Endometrial microvascular endothelial cells (primary cell): ENCODE measurements around the gene SFTPB. TPM values are rescaled to one million over a fixed set of nuclear protein-coding genes. Genes with fewer than 3 reads are reported as not detected.
"Not testable (repeated sequence)": the region's sequence is repeated elsewhere in the genome, so short reads cannot be mapped to it uniquely, and the experiment has no call there.

Experiments
- in situ Hi-C: cut with HindIII; loops from 2 replicates; pipeline ENCODE4 v1.10.0; 2017; ENCODE audit warnings: low sequenced_read_pairs, low pct_unique_long_range_greater_than_20kb; ENCODE audit errors: inconsistent ontology term
- total RNA-seq: library from RNA; depleted of rRNA; stranded (reverse); fragments of >200 nt; gene quantifications from one replicate; pipeline ENCODE4 v1.2.3, GENCODE V29; 2015; ENCODE audit errors: inconsistent ontology term

Gene SFTPB
- total RNA-seq, 1 donor from 2014 or later = not detected

DNA sequence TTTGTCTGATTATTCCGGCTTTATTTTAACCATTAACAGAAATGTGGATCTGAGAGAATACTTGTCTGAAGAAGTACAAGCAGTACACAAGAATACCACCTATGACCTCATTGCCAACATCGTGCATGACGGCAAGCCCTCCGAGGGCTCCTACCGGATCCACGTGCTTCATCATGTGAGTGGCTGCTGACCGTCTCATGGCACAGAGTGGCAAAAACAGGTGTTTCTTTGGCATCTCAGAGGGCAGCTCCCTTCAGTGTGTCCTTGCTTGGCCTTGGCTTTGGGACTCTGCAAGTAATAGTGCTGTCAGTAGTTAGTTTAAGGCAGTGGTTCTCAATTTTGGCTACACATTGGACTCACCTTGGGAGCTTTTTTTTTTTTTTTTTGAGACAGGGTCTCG, 23.1 kb downstream of the SFTPB start:
- in situ Hi-C loops = no loop called here

DNA sequence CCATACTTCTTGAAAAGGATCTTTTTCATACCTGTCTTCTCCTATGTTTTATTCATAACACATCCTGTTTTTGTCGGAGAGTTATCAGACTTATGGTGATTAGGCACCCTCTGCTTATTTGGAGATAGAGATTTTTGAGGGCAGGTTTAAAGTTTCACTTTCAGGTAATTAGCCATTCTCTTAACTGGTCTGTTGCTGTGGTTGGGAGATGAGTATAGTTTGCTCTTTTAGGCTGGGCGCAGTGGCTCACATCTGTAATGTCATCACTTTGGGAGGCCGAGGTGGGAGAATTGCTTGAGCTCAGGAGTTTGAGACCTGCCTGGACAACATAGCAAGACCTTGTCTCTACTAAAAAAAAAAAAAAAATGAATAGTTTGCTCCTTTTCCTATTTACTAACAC, 25.3 kb downstream of the SFTPB start:
- in situ Hi-C loops = no loop called here

DNA sequence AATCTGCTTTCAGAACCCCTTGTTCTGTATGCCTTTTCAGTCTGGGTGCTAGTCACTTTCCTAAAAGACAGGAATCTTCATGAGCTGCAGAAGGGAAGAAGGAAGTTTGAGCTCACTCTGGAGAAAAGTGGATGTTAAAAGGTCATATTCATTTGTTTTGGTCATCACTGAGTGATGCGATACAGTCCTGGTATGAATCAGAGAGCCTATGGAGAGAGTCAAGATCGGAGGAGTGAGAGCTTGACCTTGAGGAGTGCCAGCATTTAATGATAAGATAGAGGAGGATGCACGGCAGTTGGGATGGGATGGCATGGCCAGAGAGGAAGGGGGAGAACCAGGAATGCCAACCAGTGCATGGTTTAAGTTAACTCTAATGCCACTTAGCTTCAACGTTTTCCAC, 32.4 kb downstream of the SFTPB start:
- in situ Hi-C loops = no loop called here

DNA sequence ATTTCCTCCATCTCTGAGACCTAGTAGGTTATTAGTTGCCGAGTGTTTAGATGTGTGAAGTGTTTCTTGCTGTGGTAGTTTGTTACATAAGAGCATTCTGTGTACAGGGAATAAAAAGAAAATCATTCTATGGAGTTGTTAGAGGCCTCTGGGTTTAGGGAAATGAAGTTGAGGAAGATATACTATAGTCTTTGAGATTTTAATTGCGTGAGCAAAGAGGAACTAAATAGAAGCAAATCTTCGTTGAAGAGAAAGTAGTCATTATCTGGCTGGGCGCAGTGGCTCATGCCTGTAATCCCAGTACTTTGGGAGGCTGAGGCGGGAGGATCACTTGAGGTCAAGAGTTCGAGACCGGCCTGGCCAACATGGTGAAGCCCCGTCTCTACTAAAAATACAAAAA, 33.0 kb downstream of the SFTPB start:
- in situ Hi-C loops = no loop called here

DNA sequence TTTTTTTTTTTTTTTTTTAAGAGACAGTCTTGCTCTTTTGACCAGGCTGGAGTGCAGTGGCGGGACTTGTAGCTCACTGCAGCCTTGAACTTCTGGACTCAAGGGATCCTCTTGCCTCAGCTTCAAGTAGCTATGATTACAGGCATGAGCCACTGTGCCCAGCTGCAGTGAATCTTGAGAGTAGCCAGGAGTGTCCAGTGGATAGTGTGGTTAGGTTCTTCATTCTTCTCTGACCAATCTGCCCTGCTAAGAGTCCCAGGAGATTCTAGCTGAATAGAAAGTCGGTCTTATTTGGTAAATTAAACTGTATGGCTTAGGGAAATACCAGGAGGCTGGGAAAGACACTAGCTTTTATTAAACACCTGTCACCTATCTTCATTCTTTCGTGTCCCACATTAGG, 36.7 kb downstream of the SFTPB start:
- in situ Hi-C loops = no loop called here

DNA sequence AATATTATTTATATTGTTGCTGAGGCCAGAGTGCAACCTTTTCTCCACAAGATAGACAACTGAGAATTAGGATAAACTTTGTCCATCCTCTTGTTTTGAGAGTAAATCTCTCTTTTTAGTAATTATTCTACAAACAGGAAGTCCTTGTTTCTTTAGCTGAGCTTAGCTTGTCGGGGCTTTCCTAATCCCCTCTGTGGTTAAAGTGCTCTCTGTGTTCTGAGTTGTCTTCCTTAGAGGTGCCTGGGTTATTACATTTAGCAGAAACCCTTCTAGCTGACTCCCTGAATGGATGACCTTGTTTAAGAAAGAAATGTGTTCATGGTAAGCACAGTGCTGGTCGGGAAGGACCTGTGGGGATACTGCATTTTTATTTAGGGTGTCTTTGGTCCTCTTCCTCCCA, 39.3 kb downstream of the SFTPB start:
- in situ Hi-C loops = no loop called here

DNA sequence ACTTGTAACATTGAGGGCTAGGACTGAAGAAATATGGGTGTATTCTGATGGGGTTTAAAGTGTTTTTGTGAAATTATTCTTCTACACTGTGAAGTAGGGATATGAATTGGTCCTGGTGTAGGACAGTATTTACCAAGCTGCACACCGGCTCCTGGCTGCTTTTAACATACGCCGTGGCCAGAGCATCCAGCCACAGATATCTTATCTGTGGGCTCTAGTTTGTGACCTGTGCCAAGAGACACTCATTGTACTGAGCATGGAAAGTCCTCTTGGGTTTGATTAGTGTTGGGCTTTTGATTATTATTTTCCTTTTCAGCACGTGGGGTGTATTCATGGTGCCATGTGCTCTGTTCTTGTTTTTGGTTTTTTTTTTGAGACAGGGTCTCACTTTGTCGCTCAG, 44.0 kb downstream of the SFTPB start:
- in situ Hi-C loops = no loop called here

DNA sequence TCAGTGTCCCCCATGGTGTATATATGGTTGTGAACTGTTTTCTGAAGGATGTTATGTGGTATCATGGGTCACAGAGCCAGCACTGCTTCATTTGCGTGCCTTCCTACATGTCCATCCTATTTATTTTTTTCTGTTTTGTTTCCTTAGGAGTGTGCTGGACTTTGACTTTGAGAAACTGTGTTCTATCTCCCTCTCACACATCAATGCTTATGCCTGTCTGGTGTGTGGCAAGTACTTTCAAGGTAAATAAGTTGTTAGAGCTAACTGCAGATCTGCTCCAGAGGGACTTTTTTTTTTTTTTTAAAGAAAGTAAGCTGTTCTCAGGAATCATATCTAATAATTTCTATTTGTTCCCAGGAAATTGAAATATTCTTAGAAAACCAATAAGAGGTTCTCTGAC, 46.7 kb downstream of the SFTPB start:
- in situ Hi-C loops = no loop called here

DNA sequence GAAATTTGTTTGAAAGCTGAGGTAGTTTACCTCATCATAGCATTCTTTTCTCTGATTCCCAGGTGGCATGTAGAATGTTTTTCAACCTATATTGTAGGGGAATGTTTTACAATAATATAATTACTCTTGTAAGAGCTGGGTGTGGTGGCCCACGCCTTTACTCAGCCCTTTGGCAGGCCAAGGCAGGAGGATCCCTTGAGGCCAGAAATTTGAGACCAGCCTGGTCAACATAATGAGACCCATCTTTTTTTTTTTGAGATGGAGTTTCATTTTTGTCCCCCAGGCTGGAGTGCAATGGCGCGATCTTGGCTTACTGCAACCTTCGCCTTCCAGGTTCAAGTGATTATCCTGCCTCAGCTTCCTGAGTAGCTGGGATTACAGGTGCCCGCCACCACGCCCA, 48.4 kb downstream of the SFTPB start:
- in situ Hi-C loops = no loop called here

DNA sequence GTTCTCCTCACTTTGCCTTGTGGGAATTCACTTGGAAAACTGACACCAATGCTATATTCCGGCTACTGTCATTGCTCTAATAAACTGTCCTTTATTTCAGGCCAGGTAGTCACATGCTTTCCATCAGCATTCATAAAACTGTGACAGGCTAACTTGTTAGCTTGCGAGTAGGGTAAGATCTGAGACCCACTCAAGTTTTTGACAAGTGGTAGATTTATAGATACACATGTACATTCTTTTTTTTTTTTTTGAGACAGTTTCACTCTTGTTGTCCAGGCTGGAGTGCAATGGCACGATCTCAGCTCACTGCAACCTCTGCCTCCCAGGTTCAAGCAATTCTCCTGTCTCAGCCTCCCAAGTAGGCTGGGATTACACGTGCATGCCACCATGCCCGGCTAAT, 50.3 kb downstream of the SFTPB start:
- in situ Hi-C loops = not testable (repeated sequence)

DNA sequence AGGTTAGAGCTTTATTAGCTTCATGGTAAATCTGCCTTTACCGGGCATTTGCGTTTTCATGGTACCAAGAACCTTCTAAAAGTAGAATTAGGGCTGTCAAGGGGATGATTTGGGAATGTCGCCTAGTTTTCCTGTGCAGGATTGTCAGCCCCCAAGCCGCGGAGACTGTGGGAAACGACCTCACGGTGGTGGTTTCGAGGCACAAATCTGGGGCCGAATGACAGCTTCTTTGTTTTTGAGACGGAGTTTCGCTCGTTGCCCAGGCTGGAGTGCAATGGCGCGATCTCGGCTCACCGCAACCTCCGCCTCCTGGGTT, 52.6 kb downstream of the SFTPB start:
- in situ Hi-C loops = no loop called here

DNA sequence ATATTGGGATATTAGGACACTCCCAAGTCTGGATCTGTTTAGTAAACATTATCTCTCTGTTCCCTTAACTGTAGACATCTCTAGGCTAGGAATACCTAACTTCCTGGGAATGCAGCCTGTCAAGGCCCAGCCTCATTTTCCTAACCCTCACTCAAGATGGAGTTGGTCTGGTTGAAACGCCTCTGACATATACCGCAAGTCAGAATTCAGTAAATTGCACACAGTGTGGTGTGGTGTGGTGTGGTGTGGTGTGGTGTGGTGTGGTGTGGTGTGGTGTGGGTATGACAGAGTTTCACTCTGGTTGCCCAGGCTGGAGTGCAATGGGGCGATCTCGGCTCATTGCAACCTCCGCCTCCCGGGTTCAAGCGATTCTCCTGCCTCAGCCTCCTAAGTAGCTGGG, 53.2 kb downstream of the SFTPB start:
- in situ Hi-C loops = not testable (repeated sequence)

DNA sequence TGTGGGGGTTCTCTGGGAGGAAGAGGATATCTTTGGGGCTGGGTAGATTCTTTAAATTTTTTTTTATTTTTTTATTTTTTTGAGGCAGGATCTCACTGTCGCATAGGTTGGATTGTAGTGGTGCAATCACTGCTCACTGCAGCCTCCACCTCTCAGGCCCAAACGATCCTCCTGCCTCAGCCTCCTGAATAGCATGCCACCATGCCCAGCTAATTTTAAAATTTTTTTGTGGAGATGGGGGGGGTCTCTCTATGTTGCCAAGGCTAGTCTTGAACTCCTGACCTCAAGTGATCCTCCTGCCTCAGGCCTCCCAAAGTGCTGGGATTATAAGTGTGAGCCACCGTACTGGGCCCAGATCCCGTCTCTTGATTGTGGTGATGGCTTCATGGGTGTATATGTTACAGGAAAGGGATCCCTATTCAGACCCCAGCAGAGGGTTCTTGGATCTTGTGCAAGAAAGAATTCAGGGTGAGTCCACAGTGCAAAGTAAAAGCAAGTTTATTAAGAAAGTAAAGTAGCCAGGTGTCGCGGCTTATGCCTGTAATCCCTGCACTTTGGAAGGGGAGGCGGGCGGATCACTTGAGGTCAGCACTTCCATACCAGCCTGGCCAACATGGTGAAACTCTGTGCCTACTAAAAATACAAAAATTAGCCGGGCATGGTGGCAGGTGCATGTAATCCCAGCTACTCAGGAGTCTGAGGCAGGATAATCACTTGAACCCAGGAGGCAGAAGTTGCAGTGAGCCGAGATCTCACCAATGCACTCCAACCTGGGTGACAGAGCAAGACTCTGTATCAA, 54.1 kb downstream of the SFTPB start:
- in situ Hi-C loops = no loop called here

DNA sequence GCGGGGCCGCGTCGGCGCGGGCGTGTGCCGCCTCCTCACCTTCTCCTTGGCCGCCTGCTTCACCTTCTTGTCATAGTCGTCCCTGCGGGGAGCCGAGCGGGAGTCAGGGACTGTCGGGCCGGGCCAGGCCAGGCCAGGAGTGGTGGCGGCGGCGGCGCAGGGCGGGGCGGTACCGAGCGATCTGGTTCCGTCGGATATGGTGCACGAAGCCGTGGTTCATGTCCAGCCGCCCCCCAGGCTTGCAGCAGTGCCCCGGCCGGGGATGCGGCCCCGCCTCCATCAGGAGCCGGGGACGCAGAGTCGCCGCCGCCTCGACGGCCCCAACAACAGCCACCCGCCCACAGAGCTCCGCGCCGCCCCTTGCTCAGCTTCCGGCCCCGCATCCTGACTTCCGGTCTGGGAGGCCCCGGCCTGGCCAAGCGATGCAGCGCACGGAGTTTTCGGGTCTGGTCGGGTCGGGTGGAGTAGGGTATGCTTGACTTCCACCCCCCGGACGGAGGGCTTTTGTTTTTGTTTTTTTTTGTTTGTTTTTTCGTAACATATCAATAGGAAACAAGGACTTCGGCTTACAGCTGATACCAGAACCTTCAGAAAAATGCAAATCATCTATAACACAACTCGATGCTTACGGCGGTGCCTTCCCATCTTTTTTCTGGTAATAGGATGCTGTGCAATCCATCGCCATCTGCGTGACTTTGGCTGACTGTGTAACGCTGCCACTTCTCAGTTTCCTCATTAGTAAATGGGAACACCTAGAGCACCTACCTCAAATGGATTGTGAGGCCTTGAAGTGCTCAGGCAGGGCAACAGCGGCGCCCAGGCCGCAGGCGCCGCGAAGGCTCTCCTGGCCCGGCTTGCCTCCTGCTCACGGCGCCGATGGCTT, 56.1 kb downstream of the SFTPB start, which contains the start of gene C2orf68:
C2orf68 (minus strand) TSS at position 362 of the 883 bp plus-strand sequence; CDS start at position 280, 82 bp downstream.
- in situ Hi-C loops = no loop called here

DNA sequence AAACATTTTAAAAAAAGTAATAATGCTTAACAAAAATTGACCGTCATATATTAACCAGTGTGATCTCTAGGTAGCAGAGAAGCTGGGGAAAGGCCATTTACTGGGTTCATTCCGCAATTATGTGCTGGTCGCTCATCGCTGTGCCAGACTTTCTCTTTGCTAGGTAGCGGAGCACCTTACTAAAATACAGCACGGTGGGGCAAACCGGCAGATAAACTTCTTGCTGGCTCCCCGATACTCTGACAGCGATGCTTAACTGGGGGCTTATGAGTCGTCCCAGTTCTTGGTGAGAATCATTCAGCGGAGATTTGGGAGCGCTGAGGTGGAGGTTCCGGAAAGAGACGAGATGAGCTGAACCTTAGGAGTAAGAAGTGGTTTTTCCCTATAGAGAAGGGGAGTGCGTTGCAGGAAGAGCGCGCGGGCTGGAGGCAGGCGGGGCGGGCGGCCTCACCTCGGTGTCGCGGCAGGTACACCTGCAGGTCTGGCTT, 56.7 kb downstream of the SFTPB start:
- in situ Hi-C loops = no loop called here

Other genes with a start within 250 kb of the SFTPB start
- not detected for gene SH2D6, start 249.5 kb downstream of the SFTPB start, total RNA-seq
- 179 TPM for gene MAT2A, start 129.0 kb downstream of the SFTPB start, total RNA-seq
- gene GGCX, start 106.7 kb downstream of the SFTPB start, total RNA-seq = 77.5 TPM
- 3.6 TPM for gene VAMP8, start 90.6 kb downstream of the SFTPB start, total RNA-seq
- gene VAMP5, start 83.8 kb downstream of the SFTPB start, total RNA-seq = 124 TPM
- gene RNF181, start 72.5 kb downstream of the SFTPB start, total RNA-seq = 174 TPM
- 23.5 TPM for gene TMEM150A, start 65.5 kb downstream of the SFTPB start, total RNA-seq
- gene C2orf68, start 56.1 kb downstream of the SFTPB start, total RNA-seq = 8.8 TPM
- 74.2 TPM for gene USP39, start 52.0 kb downstream of the SFTPB start, total RNA-seq
- gene GNLY, start 26.2 kb upstream of the SFTPB start, total RNA-seq = not detected
- 10.7 TPM for gene ATOH8, start 85.8 kb upstream of the SFTPB start, total RNA-seq
- 10.6 TPM for gene ST3GAL5, start 220.8 kb upstream of the SFTPB start, total RNA-seq